Mucosa of stomach (tissue), 1 donor: ENCODE data around the gene TMEM109.

Source experiments
- H3K27me3 ChIP-seq: one replicate; pipeline ENCODE4 v1.7.0; 2013; ENCODE audit warnings: mild to moderate bottlenecking, low read length; ENCODE audit not compliant: control insufficient read depth, insufficient read depth
- H3K36me3 ChIP-seq: one replicate; pipeline ENCODE4 v1.7.0; 2013; ENCODE audit warnings: low read length; ENCODE audit not compliant: control insufficient read depth, insufficient read depth
- H3K4me1 ChIP-seq: one replicate; pipeline ENCODE4 v1.7.0; 2013; ENCODE audit warnings: mild to moderate bottlenecking, low read length; ENCODE audit not compliant: control insufficient read depth, insufficient read depth
- H3K4me3 ChIP-seq: one replicate; pipeline ENCODE4 v1.7.0; 2013; ENCODE audit warnings: low read length
- H3K9ac ChIP-seq: one replicate; pipeline ENCODE4 v1.7.0; 2013; ENCODE audit warnings: mild to moderate bottlenecking, low read length, moderate library complexity
- H3K9me3 ChIP-seq: one replicate; pipeline ENCODE4 v1.7.0; 2013; ENCODE audit warnings: mild to moderate bottlenecking, low read length, moderate library complexity; ENCODE audit not compliant: control insufficient read depth
- donor health status: Pancreatic carcinoma.

TMEM109 gene

DNA sequence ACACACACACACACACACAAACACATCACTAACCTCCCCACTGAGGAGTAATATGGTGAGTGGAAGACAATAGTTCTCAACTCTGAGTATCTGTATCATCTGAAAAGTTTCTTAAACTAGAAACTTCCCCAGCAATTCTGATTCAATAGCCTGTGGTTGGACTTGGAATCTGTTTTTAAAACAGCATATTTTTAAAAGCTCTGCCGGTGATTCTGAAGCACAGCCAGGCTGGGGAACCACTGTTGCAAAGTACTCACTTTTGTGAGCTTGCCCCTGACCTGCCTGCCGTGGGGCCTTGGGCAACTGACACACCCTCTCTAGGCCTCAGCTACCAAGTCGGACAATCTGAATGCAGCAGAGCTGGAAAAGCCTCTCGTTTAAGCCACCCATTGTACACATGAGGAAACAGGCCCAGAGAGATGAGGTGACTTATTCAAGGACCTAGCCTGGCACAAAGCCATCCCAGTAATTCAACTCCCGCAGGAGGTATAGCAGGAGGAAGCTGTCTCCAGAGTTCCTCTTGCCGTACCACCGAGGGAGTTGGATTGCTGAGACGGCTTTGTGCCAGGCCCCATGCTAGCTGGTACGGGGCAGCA, 29.1 kb downstream of the TMEM109 start:
- Histone ChIP-seq H3K36me3 (peaks cover 4% of the 10 kb centered on the region), H3K9me3 (no peaks in the 10 kb centered on the region), H3K27me3 (no peaks in the 10 kb centered on the region), H3K9ac (no peak overlapping the region), H3K4me1 (peaks cover 21% of the 10 kb centered on the region), H3K4me3 (no peak overlapping the region)

DNA sequence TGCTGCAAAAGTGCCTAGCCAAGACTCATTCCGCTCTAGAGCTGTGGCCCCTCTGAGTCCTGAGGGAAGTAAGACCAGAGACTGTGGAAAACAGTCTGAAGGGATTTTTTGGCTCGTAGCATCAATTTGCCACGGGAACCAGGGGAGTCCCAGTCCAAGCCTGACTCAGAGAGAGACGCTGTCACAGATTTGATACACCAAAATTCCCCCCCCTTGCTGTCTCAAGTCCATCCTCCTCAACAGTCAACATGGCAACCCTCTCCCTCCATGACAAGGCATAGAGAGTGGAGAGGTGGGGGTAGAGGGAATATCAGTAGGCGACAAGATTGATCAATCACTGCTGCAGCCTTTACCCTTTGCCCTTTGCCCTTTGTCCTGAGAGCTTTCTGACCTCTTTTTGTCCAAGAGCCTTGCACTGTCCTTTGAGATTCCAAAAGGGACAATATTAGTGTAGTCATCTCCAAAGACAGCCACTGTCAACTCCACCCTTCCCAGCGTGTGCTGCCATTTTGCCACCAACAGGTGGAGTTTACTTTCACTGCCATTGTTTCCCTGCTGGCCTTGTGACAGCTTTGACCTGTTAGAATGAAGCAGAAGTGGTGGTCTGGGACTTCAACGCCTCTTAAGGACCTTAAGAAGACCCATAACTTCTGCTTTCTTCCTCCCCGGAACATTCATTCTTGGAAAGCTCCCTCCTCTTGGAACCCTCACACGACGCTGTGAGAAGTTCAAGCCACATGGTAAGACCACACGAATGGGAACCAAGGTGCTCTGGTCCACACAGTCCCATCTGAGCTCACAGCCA, 30.7 kb downstream of the TMEM109 start:
- H3K36me3 ChIP-seq, result no peaks in the 10 kb centered on the region
- H3K27me3 ChIP-seq, result no peaks in the 10 kb centered on the region
- H3K9me3 ChIP-seq, result no peaks in the 10 kb centered on the region
- H3K4me3 ChIP-seq, result no peak overlapping the region
- H3K9ac ChIP-seq, result no peak overlapping the region
- H3K4me1 ChIP-seq, result peaks cover 18% of the 10 kb centered on the region

DNA sequence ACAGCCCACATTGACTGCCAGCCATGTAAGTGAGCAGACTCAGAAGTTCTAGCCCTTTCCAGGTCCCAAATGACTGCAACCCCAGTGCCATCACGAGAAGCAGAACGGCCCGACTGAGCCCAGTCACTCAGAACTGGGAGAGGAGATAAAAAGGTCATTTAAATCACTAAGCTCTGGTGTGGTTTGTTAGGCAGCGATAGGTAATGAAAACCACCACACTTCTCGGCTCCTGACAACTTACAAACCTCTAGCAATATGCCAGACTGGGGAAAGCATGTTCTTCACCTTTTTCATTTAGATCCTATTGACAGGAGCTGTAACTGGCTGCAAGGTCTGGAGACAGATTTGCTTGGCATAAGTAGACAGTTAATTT, 31.3 kb downstream of the TMEM109 start:
- H3K27me3 ChIP-seq, result no peaks in the 10 kb centered on the region

DNA sequence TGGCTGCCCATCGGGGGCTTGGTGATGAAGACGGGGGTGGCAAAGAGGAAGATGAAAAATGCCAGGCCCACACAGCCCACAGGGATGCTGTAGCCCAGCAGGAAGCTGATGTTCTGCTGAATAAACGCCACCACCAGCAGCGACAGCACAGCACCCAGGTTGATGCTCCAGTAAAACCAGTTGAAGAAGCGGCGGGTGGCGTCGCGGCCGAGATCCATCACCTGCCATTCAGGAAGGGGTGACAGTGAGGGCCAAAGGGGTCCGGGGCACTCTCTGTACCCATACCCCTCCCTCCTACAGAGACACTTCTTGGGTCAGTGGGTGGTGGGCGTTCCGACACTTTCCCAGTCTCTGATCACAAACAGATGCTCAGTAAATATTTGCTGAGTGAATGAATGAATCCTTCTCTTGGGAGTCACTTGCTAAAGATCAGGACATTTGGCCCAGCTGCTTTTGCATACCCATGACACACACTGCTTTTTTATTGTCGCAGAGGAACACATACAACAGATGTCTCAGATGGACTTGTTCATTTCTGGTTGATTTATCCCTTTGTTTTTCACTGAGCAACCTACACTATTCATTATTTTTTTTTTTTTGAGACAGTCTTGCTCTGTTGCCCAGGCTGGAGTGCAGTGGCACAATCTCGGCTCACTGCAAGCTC, 32.8 kb downstream of the TMEM109 start:
- Histone ChIP-seq H3K9me3 (no peaks in the 10 kb centered on the region), H3K4me3 (no peak overlapping the region), H3K36me3 (no peaks in the 10 kb centered on the region), H3K9ac (no peak overlapping the region), H3K27me3 (no peaks in the 10 kb centered on the region), H3K4me1 (peaks cover 24% of the 10 kb centered on the region)

More for the DNA sequence above, 31.3 kb downstream of the TMEM109 start:
- H3K4me1 ChIP-seq, result peaks cover 16% of the 10 kb centered on the region
- no peaks in the 10 kb centered on the region for H3K36me3 ChIP-seq
- H3K9me3 ChIP-seq, result no peaks in the 10 kb centered on the region
- no peak overlapping the region for H3K4me3 ChIP-seq
- H3K9ac ChIP-seq, result no peak overlapping the region

DNA sequence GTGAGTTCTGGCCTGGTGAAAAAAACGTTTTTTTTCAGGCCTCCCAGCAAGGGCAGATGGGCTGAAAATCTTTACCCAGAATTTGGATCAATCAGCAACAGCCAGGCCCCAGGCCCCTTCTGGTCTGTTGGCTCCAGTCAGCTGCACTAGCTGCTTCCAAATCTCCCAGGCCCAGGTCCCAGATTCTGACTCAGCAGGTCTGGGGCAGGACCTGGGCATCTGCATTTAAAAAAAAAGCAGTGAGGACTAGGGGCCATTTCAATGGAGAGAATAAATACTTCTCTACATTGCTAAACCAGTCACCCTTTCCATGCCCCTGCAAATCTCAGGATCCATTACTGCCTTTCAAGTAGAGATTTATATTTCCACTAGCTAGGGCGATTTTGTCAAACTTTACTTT, 33.7 kb downstream of the TMEM109 start:
- H3K27me3 ChIP-seq, result no peaks in the 10 kb centered on the region
- no peaks in the 10 kb centered on the region for H3K9me3 ChIP-seq
- peaks cover 18% of the 10 kb centered on the region for H3K4me1 ChIP-seq

DNA sequence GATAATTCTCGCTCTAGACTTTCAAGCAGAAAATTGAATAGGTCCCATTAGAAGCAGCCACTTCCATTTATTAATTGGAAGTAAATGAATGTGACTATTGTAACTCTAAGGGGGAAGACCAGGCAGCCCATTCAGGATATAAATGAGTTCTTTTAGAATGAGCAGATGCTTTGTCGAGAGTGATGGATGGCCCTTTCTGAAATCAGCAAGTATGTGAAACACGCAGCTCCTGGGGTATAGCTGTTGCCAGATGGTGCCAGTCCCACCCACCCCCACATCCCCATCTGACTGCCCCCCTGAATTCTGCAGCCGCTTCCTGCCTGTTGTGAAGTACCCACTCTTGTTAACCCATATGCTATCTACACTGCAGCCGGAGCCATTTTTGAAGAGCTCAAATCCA, 34.3 kb downstream of the TMEM109 start:
- H3K9ac ChIP-seq, result no peak overlapping the region
- H3K4me3 ChIP-seq, result no peak overlapping the region
- H3K27me3 ChIP-seq, result no peaks in the 10 kb centered on the region
- no peaks in the 10 kb centered on the region for H3K9me3 ChIP-seq
- no peaks in the 10 kb centered on the region for H3K36me3 ChIP-seq
- peaks cover 13% of the 10 kb centered on the region for H3K4me1 ChIP-seq

More for the DNA sequence above, 33.7 kb downstream of the TMEM109 start:
- H3K9ac ChIP-seq, result no peak overlapping the region
- H3K36me3 ChIP-seq, result no peaks in the 10 kb centered on the region
- no peak overlapping the region for H3K4me3 ChIP-seq

DNA sequence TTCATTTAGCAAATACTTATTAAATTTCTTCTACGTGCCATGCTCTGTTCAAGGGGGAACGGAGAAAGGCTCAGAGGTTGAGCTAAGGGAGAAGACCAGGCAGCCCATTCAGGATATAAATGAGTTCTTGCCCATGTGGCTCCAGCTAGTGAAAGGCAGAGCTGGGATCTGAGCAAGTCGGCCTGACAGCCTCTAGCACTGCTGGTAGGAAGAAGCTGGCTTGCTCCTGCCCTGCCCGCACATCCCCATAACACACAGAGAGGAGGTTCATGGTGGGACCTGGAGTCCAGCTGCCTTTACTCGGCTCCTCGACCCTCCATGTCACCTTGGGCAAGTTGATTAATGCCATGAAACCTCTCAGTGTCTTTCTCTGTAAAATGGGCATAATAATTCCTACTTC, 36.1 kb downstream of the TMEM109 start:
- Histone ChIP-seq H3K36me3 (no peaks in the 10 kb centered on the region), H3K4me1 (peaks cover 9% of the 10 kb centered on the region), H3K27me3 (no peaks in the 10 kb centered on the region), H3K4me3 (no peak overlapping the region), H3K9me3 (no peaks in the 10 kb centered on the region), H3K9ac (no peak overlapping the region)

DNA sequence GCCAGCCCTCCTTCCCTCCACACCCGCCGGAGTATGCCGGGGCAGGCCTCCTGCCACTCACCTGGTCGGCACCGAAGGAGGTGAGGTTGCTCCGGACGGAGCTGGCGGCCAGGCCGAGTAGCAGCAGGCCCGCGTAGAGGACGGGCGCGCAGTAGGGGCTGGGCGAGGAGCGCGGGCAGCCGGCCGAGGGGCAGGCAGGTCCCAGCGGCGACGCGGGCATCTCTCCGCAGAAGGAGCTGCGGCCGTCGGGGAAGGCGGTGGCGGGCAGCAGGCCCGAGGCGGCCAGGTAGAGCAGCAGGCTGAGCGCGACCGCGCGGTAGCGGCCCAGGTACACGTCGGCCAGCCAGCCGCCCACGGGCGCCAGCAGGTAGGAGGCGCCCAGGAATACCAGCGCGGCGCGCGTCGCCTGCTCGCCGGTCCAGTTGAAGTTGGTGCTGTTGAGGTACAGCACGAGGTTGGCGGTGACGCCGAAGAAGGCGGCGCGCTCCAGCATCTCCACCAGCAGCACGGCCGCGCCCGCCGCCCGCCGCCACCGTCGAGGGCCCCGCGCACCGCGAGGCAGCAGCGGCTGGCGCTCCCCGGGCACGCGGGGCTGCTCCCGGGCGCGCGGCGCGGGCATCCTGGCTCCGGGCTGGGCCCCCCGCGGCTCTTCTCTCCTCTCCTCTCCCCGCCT, 37.1 kb downstream of the TMEM109 start:
- Histone ChIP-seq H3K4me1 (peaks cover 9% of the 10 kb centered on the region), H3K4me3 (no peak overlapping the region), H3K9ac (peak overlapping the region; percentile 59)

DNA sequence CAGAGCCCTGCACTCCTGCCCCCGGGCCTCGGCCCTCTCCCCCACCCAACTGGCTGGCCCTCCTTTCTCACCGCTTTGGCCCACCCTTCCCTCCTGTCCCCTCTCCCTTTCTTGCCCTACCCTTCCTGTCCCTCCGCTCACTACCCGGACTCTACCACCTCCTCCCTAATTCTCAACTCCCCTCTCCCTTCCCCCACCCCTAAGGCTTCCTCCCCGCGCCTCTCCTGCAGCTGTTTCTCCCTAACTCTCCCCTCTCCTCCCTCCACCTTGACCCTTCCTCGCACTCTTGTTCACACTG, 37.6 kb downstream of the TMEM109 start:
- Histone ChIP-seq H3K4me3 (peak overlapping the region; percentile 1), H3K4me1 (peaks cover 9% of the 10 kb centered on the region)

More for the DNA sequence above, 37.1 kb downstream of the TMEM109 start:
- Histone ChIP-seq H3K9me3 (no peaks in the 10 kb centered on the region), H3K27me3 (no peaks in the 10 kb centered on the region), H3K36me3 (no peaks in the 10 kb centered on the region)

DNA sequence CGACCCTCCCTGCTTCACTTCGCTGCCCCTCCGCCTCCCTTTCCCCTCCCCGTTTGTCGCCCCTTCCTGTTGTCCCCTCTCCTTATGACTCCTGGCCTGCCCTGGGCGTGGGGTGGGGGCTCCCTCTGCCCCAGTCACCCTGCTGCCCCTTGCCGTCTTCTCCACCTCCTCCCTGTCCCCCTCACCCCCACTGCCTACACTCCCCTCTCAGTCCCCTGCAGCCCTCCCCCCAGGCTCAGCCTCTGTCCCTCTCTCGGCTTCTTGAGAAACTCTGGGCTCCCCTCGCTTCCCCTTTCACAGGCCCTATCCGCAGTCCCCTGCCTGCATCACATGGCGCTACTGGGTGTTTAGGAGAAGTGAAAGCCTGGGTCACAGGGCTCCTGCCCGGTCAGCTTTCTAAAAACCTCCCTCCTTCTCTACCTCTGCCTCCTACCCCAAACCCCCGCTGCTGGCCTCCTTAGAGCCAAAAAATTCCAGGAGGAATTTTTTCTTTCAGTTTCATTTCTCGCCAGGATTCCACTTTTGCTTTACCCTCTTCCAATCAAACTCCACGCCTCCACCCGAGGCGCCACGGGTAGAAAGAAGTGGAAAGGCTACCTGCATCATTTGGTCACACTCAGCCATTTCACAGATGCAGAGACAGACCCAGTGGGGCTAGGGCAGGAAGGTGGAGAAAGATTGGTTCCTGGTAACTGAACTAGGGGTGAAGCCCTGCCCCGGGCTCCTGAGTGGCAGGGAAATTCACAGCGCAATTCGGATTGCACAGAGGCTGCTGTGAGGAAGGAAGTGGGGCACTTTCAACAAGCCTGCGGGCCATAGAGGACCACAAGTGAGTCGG, 38.2 kb downstream of the TMEM109 start, which contains the start of gene SLC15A3:
Gene SLC15A3 (minus strand): TSS at position 273 of the 838 bp plus-strand sequence. CDS start 625 bp downstream, outside the sequence.
- no peaks in the 10 kb centered on the region for H3K36me3 ChIP-seq
- H3K4me1 ChIP-seq, result peaks cover 9% of the 10 kb centered on the region
- no peaks in the 10 kb centered on the region for H3K27me3 ChIP-seq
- no peaks in the 10 kb centered on the region for H3K9me3 ChIP-seq
- H3K9ac ChIP-seq, result peak within 1 kb of the TSS; percentile 59
- peak within 1 kb of the TSS; percentile 1 for H3K4me3 ChIP-seq

More for the DNA sequence above, 37.6 kb downstream of the TMEM109 start:
- Histone ChIP-seq H3K9ac (peak overlapping the region; percentile 59), H3K27me3 (no peaks in the 10 kb centered on the region), H3K9me3 (no peaks in the 10 kb centered on the region), H3K36me3 (no peaks in the 10 kb centered on the region)

DNA sequence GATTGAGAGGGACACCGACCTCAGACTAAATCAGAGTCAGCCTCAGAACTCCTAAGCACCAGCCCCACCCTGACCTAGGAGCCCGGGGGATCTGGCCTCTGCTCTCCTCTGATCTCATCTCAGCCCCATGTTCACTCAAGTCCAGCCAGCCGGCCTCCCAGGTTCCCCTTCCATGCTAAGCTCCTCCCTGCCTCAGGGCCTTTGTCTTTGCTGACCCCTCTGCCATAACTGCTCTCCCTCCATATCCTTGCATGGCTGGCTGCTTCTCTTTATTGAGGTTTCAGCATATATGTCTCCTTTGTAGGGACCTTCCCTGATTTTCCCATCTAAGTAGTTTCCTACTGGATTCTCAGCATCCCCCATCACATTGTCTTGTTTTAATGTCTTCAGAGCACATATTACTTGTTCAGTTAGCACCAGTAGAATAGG, 38.8 kb downstream of the TMEM109 start:
- Histone ChIP-seq H3K9ac (peak overlapping the region; percentile 59), H3K36me3 (no peaks in the 10 kb centered on the region), H3K4me3 (peak overlapping the region; percentile 1), H3K27me3 (no peaks in the 10 kb centered on the region), H3K9me3 (no peaks in the 10 kb centered on the region), H3K4me1 (peaks cover 9% of the 10 kb centered on the region)
